ENCODE measurements around the gene MGAT5. TPM values are rescaled to one million over a fixed set of nuclear protein-coding genes. Genes with fewer than 3 reads are reported as not detected.

Gene MGAT5
- total RNA-seq, 6 experiments from 2014 or later, result 4.5 to 16.0 (median 10.0) TPM

DNA sequence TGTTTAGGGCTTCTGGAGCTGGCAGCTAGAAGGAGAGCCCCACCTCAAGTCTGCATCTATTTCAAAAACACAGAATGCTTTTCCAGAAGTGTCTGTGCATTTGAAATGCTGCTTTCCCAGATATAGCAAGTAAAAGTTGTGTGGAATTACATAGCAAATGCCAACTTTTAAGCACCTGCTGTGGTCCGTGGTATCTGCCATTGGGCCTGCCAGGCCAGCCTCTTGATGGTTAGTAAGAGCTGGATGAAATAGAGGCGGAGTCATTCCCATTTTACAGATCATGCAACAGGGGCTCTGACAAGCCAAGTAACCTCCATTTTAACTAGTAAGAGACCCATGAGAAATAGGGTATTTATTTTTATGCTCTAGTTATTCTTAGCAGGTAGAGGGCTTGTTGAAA is 61.6 kb downstream of the MGAT5 start:
- intact Hi-C loops (cut with DNase I), result no loop called here
- peaks cover 0 to 13% (median 0%) of the 10 kb centered on the region in 4 donors for H3K36me3 ChIP-seq
- ATAC-seq (no peak), DNase-seq (no peak)
- no peak overlapping the region for H3K27ac ChIP-seq
- H3K27me3 ChIP-seq, result no peaks in the 10 kb centered on the region
- no peaks in the 10 kb centered on the region for H3K4me1 ChIP-seq
- H3K9me3 ChIP-seq, result no peaks in the 10 kb centered on the region
- TF ChIP-seq, protein P1, sequence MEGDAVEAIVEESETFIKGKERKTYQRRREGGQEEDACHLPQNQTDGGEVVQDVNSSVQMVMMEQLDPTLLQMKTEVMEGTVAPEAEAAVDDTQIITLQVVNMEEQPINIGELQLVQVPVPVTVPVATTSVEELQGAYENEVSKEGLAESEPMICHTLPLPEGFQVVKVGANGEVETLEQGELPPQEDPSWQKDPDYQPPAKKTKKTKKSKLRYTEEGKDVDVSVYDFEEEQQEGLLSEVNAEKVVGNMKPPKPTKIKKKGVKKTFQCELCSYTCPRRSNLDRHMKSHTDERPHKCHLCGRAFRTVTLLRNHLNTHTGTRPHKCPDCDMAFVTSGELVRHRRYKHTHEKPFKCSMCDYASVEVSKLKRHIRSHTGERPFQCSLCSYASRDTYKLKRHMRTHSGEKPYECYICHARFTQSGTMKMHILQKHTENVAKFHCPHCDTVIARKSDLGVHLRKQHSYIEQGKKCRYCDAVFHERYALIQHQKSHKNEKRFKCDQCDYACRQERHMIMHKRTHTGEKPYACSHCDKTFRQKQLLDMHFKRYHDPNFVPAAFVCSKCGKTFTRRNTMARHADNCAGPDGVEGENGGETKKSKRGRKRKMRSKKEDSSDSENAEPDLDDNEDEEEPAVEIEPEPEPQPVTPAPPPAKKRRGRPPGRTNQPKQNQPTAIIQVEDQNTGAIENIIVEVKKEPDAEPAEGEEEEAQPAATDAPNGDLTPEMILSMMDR (IDR thresholded peaks at IDR 0.05), result no peak
- TF ChIP-seq POLR2A (IDR thresholded peaks at IDR 0.05), result no peak
- 89% methylated on average over 1 of the region's 2 CpGs for WGBS (ENCODE audit: insufficient coverage, low coverage, low lambda C conversion rate, missing lambda C conversion rate)
- H3K4me3 ChIP-seq, result no peak overlapping the region

DNA sequence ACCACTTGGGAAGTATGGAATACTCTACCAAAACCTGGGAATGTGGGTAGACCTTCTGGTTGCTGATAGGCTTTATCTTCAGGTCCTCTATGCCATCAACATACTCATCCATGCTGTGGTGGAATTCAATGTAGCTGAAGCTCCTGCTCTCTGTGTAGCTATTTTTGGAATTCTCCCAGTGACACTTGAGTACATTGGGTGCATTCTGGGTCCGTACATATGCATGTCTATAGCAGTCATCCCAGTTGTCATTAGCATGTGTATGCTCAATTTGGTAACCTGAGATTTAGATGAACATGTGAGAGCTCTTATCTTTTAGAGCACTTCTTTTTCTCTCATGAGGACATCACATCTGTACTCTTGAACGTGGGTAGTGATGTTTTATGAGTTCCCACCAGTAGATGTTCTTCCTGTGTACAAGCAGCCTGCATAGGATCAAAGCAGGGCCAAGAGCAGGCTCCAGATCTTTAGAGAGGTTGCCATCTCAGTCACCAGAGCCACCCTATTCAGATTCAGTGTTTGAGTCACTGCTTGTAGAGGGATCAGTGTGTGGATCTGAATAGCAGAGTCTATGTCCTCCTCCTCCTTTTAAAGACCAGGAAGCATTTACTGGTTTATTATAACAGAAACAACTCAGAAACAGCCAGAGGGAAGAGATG is 65.9 kb downstream of the MGAT5 start:
- Histone ChIP-seq H3K4me3 (no peak overlapping the region), H3K27ac (no peak overlapping the region), H3K36me3 (peaks cover 0 to 13% (median 0%) of the 10 kb centered on the region in 4 donors), H3K27me3 (no peaks in the 10 kb centered on the region), H3K4me1 (no peaks in the 10 kb centered on the region), H3K9me3 (no peaks in the 10 kb centered on the region)
- DNase-seq, result no peak
- TF ChIP-seq, protein P1 (IDR thresholded peaks at IDR 0.05), result no peak
- TF ChIP-seq POLR2A (IDR thresholded peaks at IDR 0.05), result no peak
- intact Hi-C loops (cut with DNase I), result no loop called here
- 51% methylated on average over 2 of the region's 2 CpGs for WGBS (ENCODE audit: insufficient coverage, low coverage, low lambda C conversion rate, missing lambda C conversion rate)
- ATAC-seq, result no peak

DNA sequence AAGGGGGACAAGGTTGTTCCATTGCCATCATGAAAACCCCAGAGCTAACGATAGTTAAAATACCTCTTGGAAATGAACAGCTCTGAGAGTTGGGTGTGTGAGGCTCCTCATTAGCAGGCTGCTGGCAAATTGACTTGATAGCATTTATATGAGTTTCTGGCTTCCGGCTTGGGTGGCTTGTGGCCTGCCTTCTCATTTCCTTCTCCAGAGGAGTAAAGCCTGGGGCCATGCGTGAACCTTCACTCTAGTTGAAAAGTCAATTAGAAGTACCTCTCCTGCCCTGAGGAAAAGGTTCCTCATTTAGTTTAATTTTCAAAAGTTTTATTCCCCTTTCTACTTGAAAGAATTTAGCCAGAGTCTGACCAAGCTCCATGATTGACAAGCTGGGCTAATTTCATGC is 67.1 kb downstream of the MGAT5 start:
- intact Hi-C loops (cut with DNase I), result no loop called here
- H3K9me3 ChIP-seq, result no peaks in the 10 kb centered on the region
- peaks cover 0 to 10% (median 0%) of the 10 kb centered on the region in 4 donors for H3K4me1 ChIP-seq
- peaks cover 0 to 13% (median 0%) of the 10 kb centered on the region in 4 donors for H3K36me3 ChIP-seq
- WGBS (ENCODE audit: insufficient coverage, low coverage, low lambda C conversion rate, missing lambda C conversion rate), result 59% methylated on average over 3 of the region's 3 CpGs
- H3K27me3 ChIP-seq, result no peaks in the 10 kb centered on the region
- TF ChIP-seq POLR2A (IDR thresholded peaks at IDR 0.05), result no peak
- TF ChIP-seq, protein P1 (IDR thresholded peaks at IDR 0.05), result no peak
- H3K27ac ChIP-seq, result no peak overlapping the region
- no peak for DNase-seq
- ATAC-seq, result no peak
- H3K4me3 ChIP-seq, result no peak overlapping the region

DNA sequence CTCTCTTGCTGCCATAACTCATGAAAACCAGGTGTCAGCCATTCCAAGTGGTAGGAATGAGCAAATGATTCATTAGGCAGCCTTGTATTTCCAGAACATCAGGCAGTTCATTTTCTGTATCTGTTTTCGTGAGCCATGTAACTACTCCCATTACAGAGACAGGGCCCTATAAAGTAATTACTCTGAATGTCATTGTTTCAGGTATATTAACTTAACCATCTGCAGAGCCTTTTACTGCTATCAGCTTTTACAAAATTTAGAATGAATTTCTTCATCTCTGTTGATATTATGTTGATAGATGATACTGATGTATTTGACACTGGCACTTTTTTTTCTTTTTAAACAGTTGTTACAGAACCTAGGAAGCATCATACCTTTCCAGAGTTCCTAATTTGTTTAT is 69.9 kb downstream of the MGAT5 start:
- TF ChIP-seq POLR2A (IDR thresholded peaks at IDR 0.05), result no peak
- TF ChIP-seq, protein P1 (IDR thresholded peaks at IDR 0.05), result no peak
- H3K4me1 ChIP-seq, result peaks cover 0 to 13% (median 0%) of the 10 kb centered on the region in 4 donors
- peaks cover 0 to 4% (median 0%) of the 10 kb centered on the region in 4 donors for H3K36me3 ChIP-seq
- H3K27ac ChIP-seq, result no peak overlapping the region
- ATAC-seq, result no peak
- 100% methylated on average over 1 of the region's 1 CpG for WGBS (ENCODE audit: insufficient coverage, low coverage, low lambda C conversion rate, missing lambda C conversion rate)
- H3K27me3 ChIP-seq, result no peaks in the 10 kb centered on the region
- no peak for DNase-seq
- H3K9me3 ChIP-seq, result no peaks in the 10 kb centered on the region
- intact Hi-C loops (cut with DNase I), result no loop called here
- H3K4me3 ChIP-seq, result no peak overlapping the region
